ENCODE data around the gene CACNA1B.

CACNA1B gene

GRCh38 chr9:138009016-138009802 is 131.6 kb downstream of the CACNA1B start:
- FAIRE-seq (no peak), DNase-seq (ENCODE audit: insufficient read length, low spot score) (no peak)
- TF ChIP-seq PAX5 (IDR thresholded peaks at IDR 0.05; ENCODE audit: insufficient read depth, low read length, severe bottlenecking), result no peak
- no peak for TF ChIP-seq TAF1 (IDR thresholded peaks at IDR 0.05; ENCODE audit: low read depth, low read length)
- no peak for TF ChIP-seq POLR2A (IDR thresholded peaks at IDR 0.05; ENCODE audit: low read depth, low read length)
- no peak for TF ChIP-seq POLR2AphosphoS5 (IDR thresholded peaks at IDR 0.05; ENCODE audit: low read depth, low read length)
- TF ChIP-seq POU2F2 (IDR thresholded peaks at IDR 0.05; ENCODE audit: low read depth, low read length), result no peak
- TF ChIP-seq SPI1 (IDR thresholded peaks at IDR 0.05; ENCODE audit: low read depth, low read length), result no peak

GRCh38 chr9:138009803-138010690 is 132.5 kb downstream of the CACNA1B start:
- no peak for DNase-seq (ENCODE audit: insufficient read length, low spot score)
- no peak for FAIRE-seq
- TF ChIP-seq POLR2AphosphoS5 (IDR thresholded peaks at IDR 0.05; ENCODE audit: low read depth, low read length), result no peak
- TF ChIP-seq SPI1 (IDR thresholded peaks at IDR 0.05; ENCODE audit: low read depth, low read length), result no peak
- no peak for TF ChIP-seq POLR2A (IDR thresholded peaks at IDR 0.05; ENCODE audit: low read depth, low read length)
- no peak for TF ChIP-seq TAF1 (IDR thresholded peaks at IDR 0.05; ENCODE audit: low read depth, low read length)
- TF ChIP-seq POU2F2 (IDR thresholded peaks at IDR 0.05; ENCODE audit: low read depth, low read length), result no peak
- no peak for TF ChIP-seq PAX5 (IDR thresholded peaks at IDR 0.05; ENCODE audit: insufficient read depth, low read length, severe bottlenecking)

GRCh38 chr9:138010861-138011260 is 133.3 kb downstream of the CACNA1B start:
- TF ChIP-seq SPI1 (IDR thresholded peaks at IDR 0.05; ENCODE audit: low read depth, low read length), result no peak
- no peak for TF ChIP-seq PAX5 (IDR thresholded peaks at IDR 0.05; ENCODE audit: insufficient read depth, low read length, severe bottlenecking)
- no peak for TF ChIP-seq POU2F2 (IDR thresholded peaks at IDR 0.05; ENCODE audit: low read depth, low read length)
- TF ChIP-seq TAF1 (IDR thresholded peaks at IDR 0.05; ENCODE audit: low read depth, low read length), result no peak
- no peak for TF ChIP-seq POLR2AphosphoS5 (IDR thresholded peaks at IDR 0.05; ENCODE audit: low read depth, low read length)
- TF ChIP-seq POLR2A (IDR thresholded peaks at IDR 0.05; ENCODE audit: low read depth, low read length), result no peak
- FAIRE-seq (no peak), DNase-seq (ENCODE audit: insufficient read length, low spot score) (no peak)

- FAIRE-seq, result no peak
- no peak for DNase-seq (ENCODE audit: insufficient read length, low spot score)
- TF ChIP-seq SPI1 (IDR thresholded peaks at IDR 0.05; ENCODE audit: low read depth, low read length), result no peak
- no peak for TF ChIP-seq POU2F2 (IDR thresholded peaks at IDR 0.05; ENCODE audit: low read depth, low read length)
- TF ChIP-seq POLR2AphosphoS5 (IDR thresholded peaks at IDR 0.05; ENCODE audit: low read depth, low read length), result no peak
- no peak for TF ChIP-seq POLR2A (IDR thresholded peaks at IDR 0.05; ENCODE audit: low read depth, low read length)
- TF ChIP-seq TAF1 (IDR thresholded peaks at IDR 0.05; ENCODE audit: low read depth, low read length), result no peak
- TF ChIP-seq PAX5 (IDR thresholded peaks at IDR 0.05; ENCODE audit: insufficient read depth, low read length, severe bottlenecking), result no peak
These were observed 134.4 kb downstream of the CACNA1B start for GRCh38 chr9:138011951-138012500.

- FAIRE-seq, result no peak
- TF ChIP-seq TAF1 (IDR thresholded peaks at IDR 0.05; ENCODE audit: low read depth, low read length), result no peak
- no peak for TF ChIP-seq POLR2A (IDR thresholded peaks at IDR 0.05; ENCODE audit: low read depth, low read length)
- TF ChIP-seq SPI1 (IDR thresholded peaks at IDR 0.05; ENCODE audit: low read depth, low read length), result no peak
- no peak for TF ChIP-seq PAX5 (IDR thresholded peaks at IDR 0.05; ENCODE audit: insufficient read depth, low read length, severe bottlenecking)
- TF ChIP-seq POLR2AphosphoS5 (IDR thresholded peaks at IDR 0.05; ENCODE audit: low read depth, low read length), result no peak
- no peak for TF ChIP-seq POU2F2 (IDR thresholded peaks at IDR 0.05; ENCODE audit: low read depth, low read length)
- no peak for DNase-seq (ENCODE audit: insufficient read length, low spot score)
These were observed 135.7 kb downstream of the CACNA1B start for GRCh38 chr9:138013273-138013672.

GRCh38 chr9:138013836-138014562 is 136.4 kb downstream of the CACNA1B start:
- TF ChIP-seq POLR2A (IDR thresholded peaks at IDR 0.05; ENCODE audit: low read depth, low read length), result no peak
- TF ChIP-seq TAF1 (IDR thresholded peaks at IDR 0.05; ENCODE audit: low read depth, low read length), result no peak
- no peak for TF ChIP-seq POLR2AphosphoS5 (IDR thresholded peaks at IDR 0.05; ENCODE audit: low read depth, low read length)
- no peak for TF ChIP-seq PAX5 (IDR thresholded peaks at IDR 0.05; ENCODE audit: insufficient read depth, low read length, severe bottlenecking)
- TF ChIP-seq POU2F2 (IDR thresholded peaks at IDR 0.05; ENCODE audit: low read depth, low read length), result no peak
- no peak for TF ChIP-seq SPI1 (IDR thresholded peaks at IDR 0.05; ENCODE audit: low read depth, low read length)
- DNase-seq (ENCODE audit: insufficient read length, low spot score), result no peak
- no peak for FAIRE-seq

GRCh38 chr9:138014563-138014945 is 137.0 kb downstream of the CACNA1B start:
- DNase-seq (ENCODE audit: insufficient read length, low spot score), result no peak
- TF ChIP-seq POLR2AphosphoS5 (IDR thresholded peaks at IDR 0.05; ENCODE audit: low read depth, low read length), result no peak
- no peak for TF ChIP-seq PAX5 (IDR thresholded peaks at IDR 0.05; ENCODE audit: insufficient read depth, low read length, severe bottlenecking)
- TF ChIP-seq POLR2A (IDR thresholded peaks at IDR 0.05; ENCODE audit: low read depth, low read length), result no peak
- TF ChIP-seq TAF1 (IDR thresholded peaks at IDR 0.05; ENCODE audit: low read depth, low read length), result no peak
- no peak for TF ChIP-seq SPI1 (IDR thresholded peaks at IDR 0.05; ENCODE audit: low read depth, low read length)
- no peak for TF ChIP-seq POU2F2 (IDR thresholded peaks at IDR 0.05; ENCODE audit: low read depth, low read length)
- FAIRE-seq, result no peak

GRCh38 chr9:138015021-138015829 is 137.6 kb downstream of the CACNA1B start:
- TF ChIP-seq POLR2A (IDR thresholded peaks at IDR 0.05; ENCODE audit: low read depth, low read length), result no peak
- TF ChIP-seq POU2F2 (IDR thresholded peaks at IDR 0.05; ENCODE audit: low read depth, low read length), result no peak
- no peak for TF ChIP-seq SPI1 (IDR thresholded peaks at IDR 0.05; ENCODE audit: low read depth, low read length)
- TF ChIP-seq PAX5 (IDR thresholded peaks at IDR 0.05; ENCODE audit: insufficient read depth, low read length, severe bottlenecking), result no peak
- TF ChIP-seq POLR2AphosphoS5 (IDR thresholded peaks at IDR 0.05; ENCODE audit: low read depth, low read length), result no peak
- no peak for TF ChIP-seq TAF1 (IDR thresholded peaks at IDR 0.05; ENCODE audit: low read depth, low read length)
- FAIRE-seq, result no peak

More at GRCh38 chr9:138015021-138015829, 137.6 kb downstream of the CACNA1B start:
- DNase-seq (ENCODE audit: insufficient read length, low spot score), result no peak

Data from GM12891 (cell line).